ENCODE measurements around the gene FOXL1. TPM values are rescaled to one million over a fixed set of nuclear protein-coding genes. Genes with fewer than 3 reads are reported as not detected.

The FOXL1 gene
- polyA plus RNA-seq, 1 donor (not counting 4 experiments of a cell fraction or from before 2014, with no cell fraction given): 0.10 TPM

GRCh38 chr16:86533076-86533475 is 45.3 kb upstream of the FOXL1 start:
- FAIRE-seq (no peak), DNase-seq (ENCODE audit: low read depth, low spot score) (no peak)
- no peaks in the 10 kb centered on the region for H3K4me1 ChIP-seq (ENCODE audit: control insufficient read depth, extremely low read depth, insufficient read depth, low read length)
- H3K27me3 ChIP-seq (ENCODE audit: control insufficient read depth, extremely low read depth, insufficient read depth, low read length): no peaks in the 10 kb centered on the region
- no peak overlapping the region for H2AFZ ChIP-seq (ENCODE audit: control insufficient read depth, low read length)
- H4K20me1 ChIP-seq (ENCODE audit: control insufficient read depth, extremely low read depth, insufficient read depth, low read length): no peaks in the 10 kb centered on the region
- dilution Hi-C loops (cut with MboI; ENCODE audit: extremely low pct_ligation_motif_present, low sequenced_read_pairs): no loop called here
- TF ChIP-seq CTCF (optimal IDR thresholded peaks at IDR 0.05 in 1 of 3, IDR thresholded peaks at IDR 0.05 in 1 of 3, conservative IDR thresholded peaks at IDR 0.05 in 1 of 3; ENCODE audit: extremely low read depth in 1 of 3, insufficient read depth in 2 of 3, low read length in 3 of 3) (no peak), EZH2 (IDR thresholded peaks at IDR 0.05; ENCODE audit: low read length) (no peak)
- no peak overlapping the region for H3K4me3 ChIP-seq (ENCODE audit: control insufficient read depth in 2 of 3, extremely low read depth in 1 of 3, insufficient read depth in 2 of 3, low read depth in 1 of 3, low read length in 3 of 3)
- H3K79me2 ChIP-seq (ENCODE audit: control insufficient read depth, insufficient read depth, low read length): no peaks in the 10 kb centered on the region
- H3K4me2 ChIP-seq (ENCODE audit: control insufficient read depth, extremely low read depth, insufficient read depth, low read depth, low read length): no peak overlapping the region
- H3K9ac ChIP-seq (ENCODE audit: control insufficient read depth, extremely low read depth, insufficient read depth, low read length): no peak overlapping the region
- H3K27ac ChIP-seq (ENCODE audit: control insufficient read depth, insufficient read depth, low read length): no peak overlapping the region
- peaks cover 0 to 16% of the 10 kb centered on the region in 2 experiments for H3K36me3 ChIP-seq (ENCODE audit: control insufficient read depth in 2 of 2, extremely low read depth in 1 of 2, insufficient read depth in 2 of 2, low read length in 2 of 2)
- peaks cover 4% of the 10 kb centered on the region for H3K9me3 ChIP-seq (ENCODE audit: control insufficient read depth, low read depth, low read length)
- H3K9me1 ChIP-seq (ENCODE audit: control insufficient read depth, extremely low read depth, insufficient read depth, low read length): no peaks in the 10 kb centered on the region

- no peak for TF ChIP-seq EZH2 (IDR thresholded peaks at IDR 0.05; ENCODE audit: low read length)
- TF ChIP-seq CTCF (optimal IDR thresholded peaks at IDR 0.05 in 1 of 3, IDR thresholded peaks at IDR 0.05 in 1 of 3, conservative IDR thresholded peaks at IDR 0.05 in 1 of 3; ENCODE audit: extremely low read depth in 1 of 3, insufficient read depth in 2 of 3, low read length in 3 of 3): no peak
- DNase-seq (ENCODE audit: low read depth, low spot score): no peak
- no peak overlapping the region for H3K9ac ChIP-seq (ENCODE audit: control insufficient read depth, extremely low read depth, insufficient read depth, low read length)
- no peaks in the 10 kb centered on the region for H3K9me3 ChIP-seq (ENCODE audit: control insufficient read depth, low read depth, low read length)
- FAIRE-seq: no peak
- no peak overlapping the region for H3K4me2 ChIP-seq (ENCODE audit: control insufficient read depth, extremely low read depth, insufficient read depth, low read depth, low read length)
- H3K36me3 ChIP-seq (ENCODE audit: control insufficient read depth in 2 of 2, extremely low read depth in 1 of 2, insufficient read depth in 2 of 2, low read length in 2 of 2): peaks cover 7 to 16% of the 10 kb centered on the region in 2 experiments
- no peak overlapping the region for H3K27ac ChIP-seq (ENCODE audit: control insufficient read depth, insufficient read depth, low read length)
- H4K20me1 ChIP-seq (ENCODE audit: control insufficient read depth, extremely low read depth, insufficient read depth, low read length): no peaks in the 10 kb centered on the region
- H3K9me1 ChIP-seq (ENCODE audit: control insufficient read depth, extremely low read depth, insufficient read depth, low read length): no peaks in the 10 kb centered on the region
- H3K4me3 ChIP-seq (ENCODE audit: control insufficient read depth in 2 of 3, extremely low read depth in 1 of 3, insufficient read depth in 2 of 3, low read depth in 1 of 3, low read length in 3 of 3): no peak overlapping the region
- no peaks in the 10 kb centered on the region for H3K27me3 ChIP-seq (ENCODE audit: control insufficient read depth, extremely low read depth, insufficient read depth, low read length)
- H3K4me1 ChIP-seq (ENCODE audit: control insufficient read depth, extremely low read depth, insufficient read depth, low read length): no peaks in the 10 kb centered on the region
- no peak overlapping the region for H2AFZ ChIP-seq (ENCODE audit: control insufficient read depth, low read length)
- H3K79me2 ChIP-seq (ENCODE audit: control insufficient read depth, insufficient read depth, low read length): no peaks in the 10 kb centered on the region
- dilution Hi-C loops (cut with MboI; ENCODE audit: extremely low pct_ligation_motif_present, low sequenced_read_pairs): no loop called here
These were observed 44.5 kb upstream of the FOXL1 start for GRCh38 chr16:86533767-86534351.

All from keratinocyte (primary cell).